Tibial nerve (tissue), 4 donors: ENCODE measurements around the gene DNMT1. TPM values are rescaled to one million over a fixed set of nuclear protein-coding genes. Genes with fewer than 3 reads are reported as not detected.
"Not testable (repeated sequence)": the region's sequence is repeated elsewhere in the genome, so short reads cannot be mapped to it uniquely, and the experiment has no call there.

Source experiments
- DNase-seq, 2 donors: peaks; one replicate each; pipeline ENCODE4 v3.0.0-alpha.2; 2019; ENCODE audit warnings: low spot score in 2 of 2
- H3K27ac ChIP-seq, 4 donors: fragments of 200-600 bp; sonication (generic) in 3 of 4; one replicate each; pipeline ENCODE4 v1.5.1; 2017 to 2019; ENCODE audit warnings: mild to moderate bottlenecking in 1 of 4
- H3K27me3 ChIP-seq, 2 donors: fragments of 200-600 bp; sonication (generic) in 1 of 2; one replicate each; pipeline versions ENCODE4 v1.5.1 to v1.6.0; 2017 to 2019
- H3K36me3 ChIP-seq, 3 donors: fragments of 200-600 bp; sonication (generic); one replicate each; pipeline ENCODE4 v1.5.1; 2018 to 2019
- H3K4me1 ChIP-seq, 4 donors: fragments of 200-600 bp; sonication (generic) in 3 of 4; one replicate each; pipeline ENCODE4 v1.5.1; 2017 to 2019
- H3K4me3 ChIP-seq, 4 donors: fragments of 200-600 bp; sonication (generic) in 3 of 4; one replicate each; pipeline ENCODE4 v1.5.1; 2017 to 2019; ENCODE audit warnings: mild to moderate bottlenecking in 1 of 4, moderate library complexity in 1 of 4
- H3K9me3 ChIP-seq, 4 donors: fragments of 200-600 bp; sonication (generic) in 3 of 4; one replicate each; pipeline ENCODE4 v1.5.1; 2017 to 2019
- CTCF ChIP-seq, 5 experiments: fragments of 200-600 bp in 3 of 5; fragments of 450-650 bp in 2 of 5; sonication (generic) in 3 of 5; IDR thresholded peaks; one replicate each; pipeline ENCODE4 v1.5.1; 2016 to 2019; ENCODE audit warnings: antibody characterized with exemption in 5 of 5, mild to moderate bottlenecking in 3 of 5, moderate library complexity in 2 of 5
- EP300 ChIP-seq, 2 donors: sonication (generic); formaldehyde crosslinking; IDR thresholded peaks; one replicate each; pipeline ENCODE4 v1.6.1; 2017; ENCODE audit warnings: antibody characterized with exemption in 2 of 2, mild to moderate bottlenecking in 1 of 2
- POLR2A ChIP-seq, 2 donors: fragments of 450-650 bp; IDR thresholded peaks; one replicate each; pipeline ENCODE4 v1.6.1; 2017; ENCODE audit warnings: antibody characterized with exemption in 2 of 2, mild to moderate bottlenecking in 2 of 2, moderate library complexity in 2 of 2
- WGBS, 2 donors: methylation state at CpG; one replicate each; pipeline ENCODE4 v1.1.5; 2018; 5-methylcytosine and 5-hydroxymethylcytosine counted together
- total RNA-seq, 4 donors: library from RNA; depleted of rRNA; stranded (reverse); fragments of >200 nt; gene quantifications; one replicate each; pipeline ENCODE4 v1.1.0, GENCODE V29; 2016

DNMT1 gene
- total RNA-seq, 4 donors from 2014 or later, result 48.2 to 72.9 (median 55.2) TPM

- WGBS, 2 donors, result 80 to 84% methylated on average over 7 of the region's 7 CpGs
- no peaks in the 10 kb centered on the region for H3K27me3 ChIP-seq
- no peak overlapping the region for H3K4me3 ChIP-seq
- no peaks in the 10 kb centered on the region for H3K4me1 ChIP-seq
- no peaks in the 10 kb centered on the region for H3K9me3 ChIP-seq
- no peak overlapping the region for H3K27ac ChIP-seq
- H3K36me3 ChIP-seq, result peaks cover 0 to 77% (median 9%) of the 10 kb centered on the region in 3 donors
- TF ChIP-seq POLR2A (IDR thresholded peaks at IDR 0.05) (no peak), CTCF (IDR thresholded peaks at IDR 0.05) (no peak), EP300 (IDR thresholded peaks at IDR 0.05) (no peak)
- DNase-seq, result no peak
Measured at GRCh38 chr19:10180459-10180858, 14.3 kb downstream of the DNMT1 start.

GRCh38 chr19:10180024-10180423 is 14.7 kb downstream of the DNMT1 start:
- H3K36me3 ChIP-seq, result peaks cover 0 to 77% (median 9%) of the 10 kb centered on the region in 3 donors
- H3K4me3 ChIP-seq, H3K4me1 ChIP-seq, H3K27me3 ChIP-seq, H3K27ac ChIP-seq, DNase-seq, H3K9me3 ChIP-seq: not testable (repeated sequence)
- 93 to 97% methylated on average over 6 of the region's 6 CpGs for WGBS, 2 donors

GRCh38 chr19:10173527-10173926 is 21.2 kb downstream of the DNMT1 start:
- peaks cover 0 to 98% (median 4%) of the 10 kb centered on the region in 3 donors for H3K36me3 ChIP-seq
- H3K4me1 ChIP-seq, result no peaks in the 10 kb centered on the region
- no peaks in the 10 kb centered on the region for H3K9me3 ChIP-seq
- H3K4me3 ChIP-seq, result no peak overlapping the region
- H3K27me3 ChIP-seq, result no peaks in the 10 kb centered on the region
- DNase-seq, result no peak
- TF ChIP-seq CTCF (IDR thresholded peaks at IDR 0.05) (no peak), EP300 (IDR thresholded peaks at IDR 0.05) (no peak), POLR2A (IDR thresholded peaks at IDR 0.05) (no peak)
- 83 to 85% methylated on average over 9 of the region's 9 CpGs for WGBS, 2 donors
- no peak overlapping the region for H3K27ac ChIP-seq

GRCh38 chr19:10168386-10168948 is 26.3 kb downstream of the DNMT1 start:
- H3K36me3 ChIP-seq, result peaks cover 0 to 96% (median 4%) of the 10 kb centered on the region in 3 donors
- WGBS, 2 donors, result 91 to 96% methylated on average over 2 of the region's 2 CpGs

GRCh38 chr19:10167459-10167858 is 27.3 kb downstream of the DNMT1 start:
- H3K4me3 ChIP-seq, result no peak overlapping the region
- no peak overlapping the region for H3K27ac ChIP-seq
- DNase-seq, result no peak
- TF ChIP-seq POLR2A (IDR thresholded peaks at IDR 0.05), result no peak
- no peak for TF ChIP-seq EP300 (IDR thresholded peaks at IDR 0.05)
- TF ChIP-seq CTCF (IDR thresholded peaks at IDR 0.05), result no peak
- H3K27me3 ChIP-seq, result no peaks in the 10 kb centered on the region
- no peaks in the 10 kb centered on the region for H3K9me3 ChIP-seq
- WGBS, 2 donors, result 95% methylated on average over 6 of the region's 6 CpGs
- H3K36me3 ChIP-seq, result peaks cover 0 to 96% (median 4%) of the 10 kb centered on the region in 3 donors
- no peaks in the 10 kb centered on the region for H3K4me1 ChIP-seq

More at GRCh38 chr19:10168386-10168948, 26.3 kb downstream of the DNMT1 start:
- TF ChIP-seq CTCF (IDR thresholded peaks at IDR 0.05) (no peak), EP300 (IDR thresholded peaks at IDR 0.05) (no peak), POLR2A (IDR thresholded peaks at IDR 0.05) (no peak)
- Histone ChIP-seq H3K27ac (no peak overlapping the region), H3K4me3 (no peak overlapping the region), H3K9me3 (no peaks in the 10 kb centered on the region), H3K27me3 (no peaks in the 10 kb centered on the region), H3K4me1 (no peaks in the 10 kb centered on the region)
- DNase-seq, result no peak

- H3K4me1 ChIP-seq, H3K27ac ChIP-seq, H3K27me3 ChIP-seq, H3K9me3 ChIP-seq, H3K4me3 ChIP-seq, DNase-seq: not testable (repeated sequence)
- H3K36me3 ChIP-seq, result peaks cover 0 to 96% (median 4%) of the 10 kb centered on the region in 3 donors
- WGBS, 2 donors, result 89 to 94% methylated on average over 10 of the region's 10 CpGs
Measured at GRCh38 chr19:10166501-10166900, 28.3 kb downstream of the DNMT1 start.
